Fibroblast of pulmonary artery (primary cell): ENCODE data around the gene B3GNT3.

ENCODE experiments used
- DNase-seq: peaks from one replicate; pipeline ENCODE4 v3.0.0-alpha.2; 2010; ENCODE audit warnings: low read depth
- H3K4me3 ChIP-seq: replicated peaks from 2 replicates; pipeline ENCODE4 v1.5.1; 2011; ENCODE audit warnings: low read depth, mild to moderate bottlenecking, control low read depth, low read length, moderate library complexity
- TF ChIP-seq, protein P1 (sequence below): IDR thresholded peaks from 2 replicates; pipeline ENCODE4 v1.5.1; 2011; ENCODE audit warnings: mild to moderate bottlenecking, control low read depth, low read length, inconsistent platforms; ENCODE audit errors: missing control alignments

Gene B3GNT3

GRCh38 chr19:17811681-17812080 lies 16.7 kb downstream of the B3GNT3 start:
- no peak for DNase-seq
- TF ChIP-seq, protein P1, sequence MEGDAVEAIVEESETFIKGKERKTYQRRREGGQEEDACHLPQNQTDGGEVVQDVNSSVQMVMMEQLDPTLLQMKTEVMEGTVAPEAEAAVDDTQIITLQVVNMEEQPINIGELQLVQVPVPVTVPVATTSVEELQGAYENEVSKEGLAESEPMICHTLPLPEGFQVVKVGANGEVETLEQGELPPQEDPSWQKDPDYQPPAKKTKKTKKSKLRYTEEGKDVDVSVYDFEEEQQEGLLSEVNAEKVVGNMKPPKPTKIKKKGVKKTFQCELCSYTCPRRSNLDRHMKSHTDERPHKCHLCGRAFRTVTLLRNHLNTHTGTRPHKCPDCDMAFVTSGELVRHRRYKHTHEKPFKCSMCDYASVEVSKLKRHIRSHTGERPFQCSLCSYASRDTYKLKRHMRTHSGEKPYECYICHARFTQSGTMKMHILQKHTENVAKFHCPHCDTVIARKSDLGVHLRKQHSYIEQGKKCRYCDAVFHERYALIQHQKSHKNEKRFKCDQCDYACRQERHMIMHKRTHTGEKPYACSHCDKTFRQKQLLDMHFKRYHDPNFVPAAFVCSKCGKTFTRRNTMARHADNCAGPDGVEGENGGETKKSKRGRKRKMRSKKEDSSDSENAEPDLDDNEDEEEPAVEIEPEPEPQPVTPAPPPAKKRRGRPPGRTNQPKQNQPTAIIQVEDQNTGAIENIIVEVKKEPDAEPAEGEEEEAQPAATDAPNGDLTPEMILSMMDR, result no peak
- no peak overlapping the region for H3K4me3 ChIP-seq

- no peak for DNase-seq
- TF ChIP-seq, protein P1, result no peak
- no peak overlapping the region for H3K4me3 ChIP-seq
Measured at GRCh38 chr19:17812099-17812498, 17.2 kb downstream of the B3GNT3 start.

DNA sequence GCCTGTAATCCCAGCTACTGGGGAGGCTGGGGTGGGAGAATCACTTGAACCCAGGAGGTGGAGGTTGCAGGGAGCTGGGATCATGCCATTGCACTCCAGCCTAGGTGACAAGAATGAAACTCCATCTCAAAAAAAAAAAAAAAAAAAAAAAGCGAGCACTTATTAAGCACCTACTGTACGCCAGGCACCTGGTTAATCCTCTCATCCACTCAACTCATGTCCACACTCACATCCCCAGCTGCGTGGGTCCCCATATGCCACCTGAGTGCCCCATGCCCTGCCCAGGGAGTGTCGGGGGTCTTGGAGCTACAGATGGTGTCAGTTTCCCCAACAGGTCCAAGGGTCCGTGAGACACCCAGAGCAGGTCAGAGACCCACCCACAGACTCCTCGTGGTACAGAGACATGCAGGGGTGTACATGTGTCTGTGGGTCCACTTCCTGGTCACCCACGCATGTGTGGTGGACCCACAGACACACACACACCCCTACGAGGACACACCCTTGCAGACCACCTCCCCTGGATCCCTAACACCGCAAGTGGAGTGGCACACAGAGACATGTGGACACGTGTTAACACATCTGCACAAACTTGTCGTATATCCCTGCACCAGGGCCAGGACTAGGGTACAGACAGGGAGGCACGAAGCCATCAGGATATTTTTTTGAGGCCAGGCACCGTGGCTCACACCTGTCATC lies 22.9 kb downstream of the B3GNT3 start:
- DNase-seq, result no peak
- H3K4me3 ChIP-seq, result no peak overlapping the region
- TF ChIP-seq, protein P1, result no peak

DNA sequence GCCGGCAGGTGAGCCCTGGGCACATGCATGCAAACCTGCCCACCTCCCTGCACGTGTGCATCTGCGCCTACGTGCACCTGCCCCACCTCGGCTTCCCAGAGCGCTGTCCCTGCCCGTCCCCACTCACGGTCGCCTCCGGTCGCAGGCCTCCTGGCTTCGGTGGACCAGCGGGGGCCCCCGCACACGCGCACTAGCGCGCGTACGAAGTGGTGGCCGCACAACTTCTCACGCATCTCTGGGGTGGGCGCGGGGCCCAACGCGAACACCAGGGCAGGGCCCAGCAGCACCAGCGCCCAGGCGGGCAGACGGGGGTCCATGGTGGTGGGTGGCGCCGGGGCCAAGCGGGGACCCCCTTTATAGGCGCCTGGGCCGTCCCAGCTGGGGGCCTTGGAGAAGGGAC lies 26.3 kb downstream of the B3GNT3 start, which contains the start of gene INSL3:
TSS of gene INSL3 (minus strand) at position 330 of the 400 bp plus-strand sequence. CDS start at position 317, 13 bp downstream.
- no peak within 1 kb of the TSS for H3K4me3 ChIP-seq
- TF ChIP-seq, protein P1, result no peak
- DNase-seq, result no peak

DNA sequence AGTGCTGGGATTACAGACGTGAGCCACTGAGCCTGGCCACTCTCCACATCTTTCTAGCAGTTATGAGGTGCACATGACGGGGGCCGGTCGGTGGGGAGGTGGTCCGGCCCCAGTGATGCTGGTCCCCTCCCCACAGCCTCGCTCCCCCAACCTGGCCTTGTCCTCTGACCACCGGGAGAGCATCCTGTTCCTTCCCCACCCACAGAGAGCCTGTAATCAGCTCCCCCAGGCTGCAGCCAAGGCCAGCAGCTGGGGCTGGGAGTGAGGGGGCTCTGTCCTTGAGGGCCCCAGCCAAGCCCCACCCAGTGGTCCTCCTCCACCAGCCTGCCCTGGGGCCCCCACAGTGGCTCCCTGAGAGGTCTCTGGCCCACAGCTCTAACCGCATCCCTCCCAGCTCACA lies 29.4 kb downstream of the B3GNT3 start:
- no peak for DNase-seq
- no peak overlapping the region for H3K4me3 ChIP-seq
- TF ChIP-seq, protein P1, result no peak

DNA sequence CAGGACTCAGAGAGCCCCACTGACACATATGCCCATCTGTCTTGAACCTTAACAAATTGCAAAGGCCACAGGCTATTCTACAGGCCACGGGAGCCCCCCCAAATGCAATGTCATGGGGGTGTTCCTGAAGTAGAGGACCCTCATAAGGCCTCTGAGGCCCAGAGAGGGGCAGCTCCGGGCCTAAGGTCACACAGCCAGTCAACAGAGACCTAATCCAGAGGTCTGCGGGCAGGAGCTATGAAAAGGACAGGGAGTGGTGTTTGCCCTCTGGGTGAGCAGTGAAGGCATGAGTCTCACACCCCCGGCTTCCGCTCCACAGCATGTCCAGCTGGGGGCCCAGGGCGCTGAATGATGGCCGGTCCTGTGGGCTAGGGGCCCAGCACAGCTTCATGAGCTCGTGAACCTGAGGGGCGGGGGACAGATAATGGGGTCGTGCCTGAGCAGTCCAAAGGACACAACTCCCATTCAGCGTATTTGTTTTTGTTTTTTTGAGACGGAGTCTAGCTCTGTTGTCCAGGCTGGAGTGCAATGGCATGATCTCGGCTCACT lies 31.6 kb downstream of the B3GNT3 start:
- TF ChIP-seq, protein P1, result no peak
- no peak for DNase-seq
- no peak overlapping the region for H3K4me3 ChIP-seq
